Stimulated activated CD4-positive, alpha-beta T cell treated with anti-CD3 and anti-CD28 coated beads, Interleukin-4, amount 100 ng/mL, for 48 hours (primary cell): ENCODE measurements around the gene SLAMF7.

ENCODE experiments used
- DNase-seq, 2 donors: peaks; one replicate each; pipeline ENCODE4 v3.0.0-alpha.2; 2020; ENCODE audit warnings: low read depth in 2 of 2

Gene SLAMF7

DNA sequence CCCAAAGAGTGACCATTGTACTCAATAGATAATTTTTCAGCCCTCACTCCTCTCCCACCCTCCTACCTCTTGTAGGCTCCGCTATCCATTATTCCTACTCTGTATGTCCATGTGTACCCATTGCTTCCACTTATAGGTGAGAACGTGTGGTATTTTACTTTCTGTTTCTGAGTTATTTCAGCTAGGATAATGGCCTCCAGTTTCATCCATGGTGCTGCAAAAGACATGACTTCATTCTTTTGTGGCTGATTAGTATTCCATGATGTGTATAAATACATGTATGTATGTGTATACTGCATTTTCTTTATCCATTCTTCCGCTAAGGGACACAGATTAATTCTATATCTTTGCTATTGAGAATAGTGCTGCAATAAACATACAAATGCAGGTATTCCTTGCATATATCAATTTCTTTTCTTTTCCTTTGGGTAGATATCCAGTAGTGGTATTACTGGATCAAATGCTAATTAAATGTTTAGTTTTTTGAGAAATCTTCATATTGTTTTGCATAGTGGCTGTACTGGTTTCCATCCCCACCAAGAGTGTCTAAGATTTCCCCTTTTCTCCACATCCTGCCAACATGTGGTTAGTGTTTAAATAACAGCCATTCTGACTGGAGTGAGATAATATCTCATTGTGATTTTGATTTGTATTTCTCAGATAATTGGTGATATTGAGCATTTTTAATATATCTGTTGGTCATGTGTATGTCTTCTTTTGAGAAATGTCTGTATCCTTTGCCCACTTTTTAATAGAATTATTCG lies 61.8 kb downstream of the SLAMF7 start:
- DNase-seq: no peak

DNA sequence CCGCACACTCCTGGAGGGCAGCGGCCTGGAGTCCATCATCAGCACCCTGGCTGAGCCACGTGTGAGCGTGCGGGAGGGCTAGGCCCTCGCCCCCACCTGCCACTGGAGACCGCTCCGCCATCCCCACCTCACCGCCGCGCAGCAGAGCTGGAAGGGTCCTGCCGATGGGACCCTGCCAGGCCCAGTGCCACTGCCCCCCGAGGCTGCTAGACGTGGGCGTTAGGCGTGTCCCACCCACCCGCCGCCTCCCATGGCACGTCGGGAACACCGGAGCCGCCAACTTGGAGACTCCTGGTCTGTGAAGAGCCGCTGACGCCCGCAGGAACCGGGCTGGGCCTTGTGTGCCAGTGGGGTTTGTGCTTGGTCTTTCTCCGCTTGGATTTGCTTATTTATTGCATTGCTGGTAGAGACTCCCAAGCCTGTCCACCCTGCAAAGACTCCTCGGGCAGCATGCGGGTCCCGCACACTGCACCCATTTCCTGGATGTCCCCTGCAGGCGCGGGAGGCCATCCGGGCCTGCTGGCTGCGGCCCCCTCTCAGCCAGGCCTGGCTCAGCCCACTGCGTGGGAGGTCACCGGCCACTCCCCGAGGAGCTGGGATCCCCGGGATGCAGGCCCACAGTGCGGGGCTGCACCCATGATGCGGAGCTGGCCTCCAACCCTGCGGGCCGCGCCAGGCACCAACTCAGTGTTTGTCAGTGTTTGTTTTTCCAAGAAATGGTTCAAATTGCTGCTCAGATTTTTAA lies 63.0 kb downstream of the SLAMF7 start:
- no peak for DNase-seq
